ENCODE measurements around the gene CPT1A. TPM values are rescaled to one million over a fixed set of nuclear protein-coding genes. Genes with fewer than 3 reads are reported as not detected.

Gene CPT1A
- total and polyA plus RNA-seq, 10 of the 15 experiments (the other 5 are each of a cell fraction or from before 2014, with no cell fraction given) = 1.1 to 17.5 (median 6.0) TPM

Other genes starting within 250 kb of the CPT1A start
- gene GAL, start 157.4 kb downstream of the CPT1A start, total RNA-seq (2014; rRNA removed) = not detected in 2 replicates
- gene GAL, start 157.4 kb downstream of the CPT1A start, total RNA-seq (2014; rRNA removed; fragmentation: Illumina TruSeq; extraction: Trizol) = not detected in 2 replicates
- gene GAL, start 157.4 kb downstream of the CPT1A start, total RNA-seq (2021) = not detected in 2 replicates
- gene GAL, start 157.4 kb downstream of the CPT1A start, polyA plus RNA-seq (2011; rRNA removed) = not detected in 2 replicates
- gene GAL, start 157.4 kb downstream of the CPT1A start, polyA plus RNA-seq (2014; fragmentation: Illumina TruSeq; extraction: Trizol) = not detected in 2 replicates
- gene GAL, start 157.4 kb downstream of the CPT1A start, polyA plus RNA-seq (2014; fragmentation: Nextera tagmentation; extraction: Ambion mirVana) = not detected
- gene GAL, start 157.4 kb downstream of the CPT1A start, polyA plus RNA-seq (2014; rRNA removed) = not detected in 2 replicates
- gene GAL, start 157.4 kb downstream of the CPT1A start, polyA plus RNA-seq (2016; fragmentation: Nextera tagmentation; extraction: Ambion mirVana) = under 1 TPM in 1 of 2 experiments, not detected in 1; 0.35 TPM
- 0.76 and 1.4 TPM in 2 replicates for gene TESMIN, start 90.4 kb downstream of the CPT1A start, total RNA-seq (2014; rRNA removed)
- gene TESMIN, start 90.4 kb downstream of the CPT1A start, total RNA-seq (2014; rRNA removed; fragmentation: Illumina TruSeq; extraction: Trizol) = 0.60 TPM in 1 of 2 replicates, not detected in the other
- 2.4 TPM in 2 replicates for gene TESMIN, start 90.4 kb downstream of the CPT1A start, total RNA-seq (2021)
- gene TESMIN, start 90.4 kb downstream of the CPT1A start, polyA plus RNA-seq (2011; rRNA removed) = 0.16 and 0.31 TPM in 2 replicates
- gene TESMIN, start 90.4 kb downstream of the CPT1A start, polyA plus RNA-seq (2014; fragmentation: Illumina TruSeq; extraction: Trizol) = 0.50 and 0.98 TPM in 2 replicates
- 1 to 10 TPM in 1 of 2 experiments, under 1 TPM in 1; 0.91 to 1.2 TPM for gene TESMIN, start 90.4 kb downstream of the CPT1A start, polyA plus RNA-seq (2014; fragmentation: Nextera tagmentation; extraction: Ambion mirVana)
- gene TESMIN, start 90.4 kb downstream of the CPT1A start, polyA plus RNA-seq (2014; rRNA removed) = 0.46 and 1.7 TPM in 2 replicates
- gene TESMIN, start 90.4 kb downstream of the CPT1A start, polyA plus RNA-seq (2016; fragmentation: Nextera tagmentation; extraction: Ambion mirVana) = 1 to 10 TPM; 1.9 to 3.4 TPM
- gene MRPL21, start 61.9 kb upstream of the CPT1A start, total RNA-seq (2014; rRNA removed) = 113 and 127 TPM in 2 replicates
- gene MRPL21, start 61.9 kb upstream of the CPT1A start, total RNA-seq (2014; rRNA removed; fragmentation: Illumina TruSeq; extraction: Trizol) = 92.1 and 102 TPM in 2 replicates
- gene MRPL21, start 61.9 kb upstream of the CPT1A start, total RNA-seq (2021) = 96.5 and 102 TPM in 2 replicates
- gene MRPL21, start 61.9 kb upstream of the CPT1A start, polyA plus RNA-seq (2011; rRNA removed) = 85.8 and 131 TPM in 2 replicates
- 69.3 and 86.6 TPM in 2 replicates for gene MRPL21, start 61.9 kb upstream of the CPT1A start, polyA plus RNA-seq (2014; fragmentation: Illumina TruSeq; extraction: Trizol)
- 100 to 1,000 TPM; 194 to 283 TPM for gene MRPL21, start 61.9 kb upstream of the CPT1A start, polyA plus RNA-seq (2014; fragmentation: Nextera tagmentation; extraction: Ambion mirVana)
- 129 and 140 TPM in 2 replicates for gene MRPL21, start 61.9 kb upstream of the CPT1A start, polyA plus RNA-seq (2014; rRNA removed)
- 100 to 1,000 TPM; 247 to 256 TPM for gene MRPL21, start 61.9 kb upstream of the CPT1A start, polyA plus RNA-seq (2016; fragmentation: Nextera tagmentation; extraction: Ambion mirVana)
- gene IGHMBP2, start 62.0 kb upstream of the CPT1A start, total RNA-seq (2014; rRNA removed) = 7.5 and 7.8 TPM in 2 replicates
- 6.3 and 7.4 TPM in 2 replicates for gene IGHMBP2, start 62.0 kb upstream of the CPT1A start, total RNA-seq (2014; rRNA removed; fragmentation: Illumina TruSeq; extraction: Trizol)
- 17.1 and 20.1 TPM in 2 replicates for gene IGHMBP2, start 62.0 kb upstream of the CPT1A start, total RNA-seq (2021)
- gene IGHMBP2, start 62.0 kb upstream of the CPT1A start, polyA plus RNA-seq (2011; rRNA removed) = 7.6 and 12.8 TPM in 2 replicates
- gene IGHMBP2, start 62.0 kb upstream of the CPT1A start, polyA plus RNA-seq (2014; fragmentation: Illumina TruSeq; extraction: Trizol) = 5.7 and 9.8 TPM in 2 replicates
- gene IGHMBP2, start 62.0 kb upstream of the CPT1A start, polyA plus RNA-seq (2014; fragmentation: Nextera tagmentation; extraction: Ambion mirVana) = 1 to 10 TPM; 1.4 to 1.6 TPM
- 13.4 and 13.9 TPM in 2 replicates for gene IGHMBP2, start 62.0 kb upstream of the CPT1A start, polyA plus RNA-seq (2014; rRNA removed)
- gene IGHMBP2, start 62.0 kb upstream of the CPT1A start, polyA plus RNA-seq (2016; fragmentation: Nextera tagmentation; extraction: Ambion mirVana) = 10 to 100 TPM; 12.6 to 13.2 TPM
- not detected in 2 replicates for gene MRGPRD, start 139.1 kb upstream of the CPT1A start, total RNA-seq (2014; rRNA removed)
- not detected in 2 replicates for gene MRGPRD, start 139.1 kb upstream of the CPT1A start, total RNA-seq (2014; rRNA removed; fragmentation: Illumina TruSeq; extraction: Trizol)
- not detected in 2 replicates for gene MRGPRD, start 139.1 kb upstream of the CPT1A start, total RNA-seq (2021)
- gene MRGPRD, start 139.1 kb upstream of the CPT1A start, polyA plus RNA-seq (2011; rRNA removed) = not detected in 2 replicates
- not detected in 2 replicates for gene MRGPRD, start 139.1 kb upstream of the CPT1A start, polyA plus RNA-seq (2014; fragmentation: Illumina TruSeq; extraction: Trizol)
- not detected for gene MRGPRD, start 139.1 kb upstream of the CPT1A start, polyA plus RNA-seq (2014; fragmentation: Nextera tagmentation; extraction: Ambion mirVana)
- gene MRGPRD, start 139.1 kb upstream of the CPT1A start, polyA plus RNA-seq (2014; rRNA removed) = not detected in 2 replicates
- not detected for gene MRGPRD, start 139.1 kb upstream of the CPT1A start, polyA plus RNA-seq (2016; fragmentation: Nextera tagmentation; extraction: Ambion mirVana)
- not detected in 2 replicates for gene MRGPRF, start 171.3 kb upstream of the CPT1A start, total RNA-seq (2014; rRNA removed)
- not detected in 2 replicates for gene MRGPRF, start 171.3 kb upstream of the CPT1A start, total RNA-seq (2014; rRNA removed; fragmentation: Illumina TruSeq; extraction: Trizol)
- gene MRGPRF, start 171.3 kb upstream of the CPT1A start, total RNA-seq (2021) = not detected in 2 replicates
- not detected in 2 replicates for gene MRGPRF, start 171.3 kb upstream of the CPT1A start, polyA plus RNA-seq (2011; rRNA removed)
- not detected in 2 replicates for gene MRGPRF, start 171.3 kb upstream of the CPT1A start, polyA plus RNA-seq (2014; fragmentation: Illumina TruSeq; extraction: Trizol)
- gene MRGPRF, start 171.3 kb upstream of the CPT1A start, polyA plus RNA-seq (2014; fragmentation: Nextera tagmentation; extraction: Ambion mirVana) = not detected
- not detected in 2 replicates for gene MRGPRF, start 171.3 kb upstream of the CPT1A start, polyA plus RNA-seq (2014; rRNA removed)
- gene MRGPRF, start 171.3 kb upstream of the CPT1A start, polyA plus RNA-seq (2016; fragmentation: Nextera tagmentation; extraction: Ambion mirVana) = not detected
- gene TPCN2, start 207.0 kb upstream of the CPT1A start, total RNA-seq (2014; rRNA removed) = 8.2 and 10.4 TPM in 2 replicates
- gene TPCN2, start 207.0 kb upstream of the CPT1A start, total RNA-seq (2014; rRNA removed; fragmentation: Illumina TruSeq; extraction: Trizol) = 5.7 and 6.5 TPM in 2 replicates
- gene TPCN2, start 207.0 kb upstream of the CPT1A start, total RNA-seq (2021) = 16.3 and 18.4 TPM in 2 replicates
- 11.9 and 18.3 TPM in 2 replicates for gene TPCN2, start 207.0 kb upstream of the CPT1A start, polyA plus RNA-seq (2011; rRNA removed)
- 6.2 and 8.3 TPM in 2 replicates for gene TPCN2, start 207.0 kb upstream of the CPT1A start, polyA plus RNA-seq (2014; fragmentation: Illumina TruSeq; extraction: Trizol)
- gene TPCN2, start 207.0 kb upstream of the CPT1A start, polyA plus RNA-seq (2014; fragmentation: Nextera tagmentation; extraction: Ambion mirVana) = 1 to 10 TPM; 1.7 to 2.4 TPM
- 13.5 and 16.2 TPM in 2 replicates for gene TPCN2, start 207.0 kb upstream of the CPT1A start, polyA plus RNA-seq (2014; rRNA removed)
- 1 to 10 TPM; 7.9 to 8.5 TPM for gene TPCN2, start 207.0 kb upstream of the CPT1A start, polyA plus RNA-seq (2016; fragmentation: Nextera tagmentation; extraction: Ambion mirVana)